C4-2B (cell line): ENCODE results near the gene FOXP1.
A peak's percentile ranks its signal among the peaks of the same experiment; 100 is the strongest.

Experiments
- H3K27ac ChIP-seq: fragments of 450-650 bp; 2 replicates; pipeline ENCODE4 v1.5.1; 2017
- CTCF ChIP-seq: fragments of 450-650 bp; conservative IDR thresholded peaks from 2 replicates; pipeline ENCODE4 v1.5.1; 2017; ENCODE audit warnings: mild to moderate bottlenecking
- ZFX ChIP-seq: fragments of 450-650 bp; IDR thresholded peaks from 2 replicates; pipeline ENCODE4 v1.6.1; 2017

FOXP1 gene

GRCh38 chr3:71499227-71499876 lies 84.2 kb downstream of the FOXP1 start:
- H3K27ac ChIP-seq: no peak overlapping the region
- TF ChIP-seq CTCF (no peak), ZFX (no peak)

GRCh38 chr3:71498543-71498942 lies 85.0 kb downstream of the FOXP1 start:
- H3K27ac ChIP-seq: peak overlapping the region; percentile 33
- TF ChIP-seq CTCF (no peak), ZFX (no peak)

DNA sequence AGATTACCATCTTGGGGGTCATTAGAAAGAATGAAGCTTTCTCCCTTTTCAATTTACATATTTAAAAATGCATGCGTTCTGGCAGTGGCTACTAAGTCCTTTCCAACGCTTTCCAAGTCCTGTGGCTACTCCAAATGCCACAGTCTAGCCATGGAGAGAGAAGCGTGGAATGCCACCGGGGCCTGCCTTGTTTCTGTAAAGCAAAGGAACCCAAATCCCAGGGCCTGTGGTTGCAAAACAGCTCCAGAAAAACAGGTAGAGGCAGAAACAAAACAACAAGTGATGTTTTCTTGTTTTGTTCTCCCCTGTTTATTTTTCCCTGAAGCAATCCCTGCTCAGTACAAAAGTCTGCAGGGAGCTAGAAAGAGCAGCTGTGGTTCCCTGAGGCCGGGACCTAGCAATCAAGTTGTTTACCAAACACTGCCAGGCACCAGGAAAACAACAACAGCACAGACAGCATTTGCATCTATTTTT lies 85.5 kb downstream of the FOXP1 start:
- peak overlapping the region; percentile 33; the same call in 1 of the 2 replicates for H3K27ac ChIP-seq

DNA sequence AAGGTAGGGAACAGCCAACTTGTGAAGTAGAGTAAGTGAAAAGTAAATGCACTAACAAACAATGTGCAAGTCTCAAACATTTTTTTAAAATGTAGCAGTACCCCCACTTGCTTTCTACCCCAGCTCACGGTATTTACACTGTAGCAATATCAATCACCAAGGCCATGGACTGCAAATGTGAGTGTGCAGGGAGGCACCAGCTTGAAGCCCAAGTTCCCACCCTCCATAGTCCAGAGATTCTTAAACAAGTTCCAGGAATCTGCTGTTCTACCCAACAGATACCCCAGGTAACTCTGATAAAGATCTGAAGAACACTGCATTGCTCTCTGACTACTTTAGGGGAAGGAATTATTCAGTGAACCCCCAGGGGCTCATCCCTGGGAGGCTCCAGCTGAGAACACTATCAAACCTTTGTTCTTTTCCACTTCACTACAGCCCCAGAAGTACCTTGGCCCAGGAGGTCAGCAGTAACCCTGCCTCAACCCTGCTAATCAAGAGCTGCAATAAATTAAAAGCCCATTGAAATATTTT lies 86.1 kb downstream of the FOXP1 start:
- no peak for TF ChIP-seq CTCF
- no peak for TF ChIP-seq ZFX
- H3K27ac ChIP-seq: peak overlapping the region; percentile 33; the same call in 1 of the 2 replicates

More for the DNA sequence above, 85.5 kb downstream of the FOXP1 start:
- no peak for TF ChIP-seq CTCF
- no peak for TF ChIP-seq ZFX

- TF ChIP-seq CTCF (no peak), ZFX (no peak)
- no peak overlapping the region for H3K27ac ChIP-seq
These were observed 87.6 kb downstream of the FOXP1 start for GRCh38 chr3:71495708-71496472.

- no peak for TF ChIP-seq CTCF
- TF ChIP-seq ZFX: no peak
- H3K27ac ChIP-seq: no peak overlapping the region
These were observed 89.3 kb downstream of the FOXP1 start for GRCh38 chr3:71494212-71494611.
